CD8-positive, alpha-beta memory T cell (primary cell): Measurements from ENCODE around the gene VCX3A. TPM values are rescaled to one million over a fixed set of nuclear protein-coding genes. Genes with fewer than 3 reads are reported as not detected.
"Not testable (repeated sequence)": the region's sequence is repeated elsewhere in the genome, so short reads cannot be mapped to it uniquely, and the experiment has no call there.

Source experiments
- CTCF ChIA-PET: fragments of 350-600 bp; sonication (Branson Sonifier 250); formaldehyde crosslinking; loops from one replicate; lab custom pipeline; 2021; ENCODE audit warnings: antibody characterized with exemption; lab: Charles Lee
- POLR2A ChIA-PET: fragments of 350-600 bp; sonication (Branson Sonifier 250); formaldehyde crosslinking; loops from one replicate; lab custom pipeline; 2021; ENCODE audit warnings: antibody characterized with exemption; lab: Charles Lee
- DNase-seq, 5 donors: peaks; one replicate each; pipeline versions ENCODE4 v3.0.0 to v3.0.0-alpha.2; 2020 to 2022; ENCODE audit warnings: mixed read lengths in 1 of 5
- H3K27ac ChIP-seq: one replicate; pipeline ENCODE4 v1.7.0; 2013; ENCODE audit warnings: low read depth, mild to moderate bottlenecking, low read length, moderate library complexity
- H3K27me3 ChIP-seq: 2 replicates; pipeline ENCODE4 v1.7.0; 2013; ENCODE audit warnings: low read length, mild to moderate bottlenecking; ENCODE audit not compliant: insufficient read depth, poor library complexity, severe bottlenecking
- H3K36me3 ChIP-seq: 2 replicates; pipeline ENCODE4 v1.7.0; 2013; ENCODE audit warnings: mild to moderate bottlenecking, low read length, moderate library complexity; ENCODE audit not compliant: insufficient read depth
- H3K4me1 ChIP-seq: 2 replicates; pipeline ENCODE4 v1.7.0; 2013; ENCODE audit warnings: mild to moderate bottlenecking, low read length, moderate library complexity; ENCODE audit not compliant: insufficient read depth
- H3K4me3 ChIP-seq: 2 replicates; pipeline ENCODE4 v1.7.0; 2013; ENCODE audit warnings: mild to moderate bottlenecking, low read length
- H3K9me3 ChIP-seq: 2 replicates; pipeline ENCODE4 v1.7.0; 2013; ENCODE audit warnings: mild to moderate bottlenecking, low read length
- H3K27ac Mint-ChIP-seq, 8 donors: one replicate each; pipeline ENCODE4 v1.8.0; 2020 to 2021; ENCODE audit warnings: mixed read lengths in 8 of 8, mild to moderate bottlenecking in 6 of 8, inconsistent platforms in 3 of 8, moderate library complexity in 3 of 8
- H3K27me3 Mint-ChIP-seq, 2 donors: one replicate each; pipeline ENCODE4 v1.8.0; 2020 to 2021; ENCODE audit warnings: mixed read lengths in 2 of 2, mild to moderate bottlenecking in 1 of 2, moderate library complexity in 1 of 2
- H3K36me3 Mint-ChIP-seq, 3 donors: one replicate each; pipeline ENCODE4 v1.8.0; 2020 to 2021; ENCODE audit warnings: mixed read lengths in 3 of 3, inconsistent platforms in 1 of 3, mild to moderate bottlenecking in 1 of 3
- H3K4me1 Mint-ChIP-seq, 3 donors: one replicate each; pipeline ENCODE4 v1.8.0; 2020 to 2021; ENCODE audit warnings: mixed read lengths in 3 of 3, inconsistent platforms in 1 of 3, mild to moderate bottlenecking in 1 of 3
- H3K4me3 Mint-ChIP-seq, 7 donors: one replicate each; pipeline ENCODE4 v1.8.0; 2020 to 2021; ENCODE audit warnings: mixed read lengths in 7 of 7, mild to moderate bottlenecking in 6 of 7, moderate library complexity in 4 of 7, inconsistent platforms in 2 of 7
- H3K9me3 Mint-ChIP-seq, 5 donors: one replicate each; pipeline ENCODE4 v1.8.0; 2020 to 2022; ENCODE audit warnings: mixed read lengths in 5 of 5, mild to moderate bottlenecking in 3 of 5, moderate library complexity in 2 of 5, inconsistent platforms in 1 of 5
- polyA plus RNA-seq: library from polyadenylated mRNA; unstranded; fragments of 300-500 nt; fragmentation: Illumina TruSeq; gene quantifications from one replicate; pipeline ENCODE4 v1.2.3, GENCODE V29; 2021
- total RNA-seq, 2 experiments: library from RNA; stranded (reverse); gene quantifications; one replicate each; pipeline ENCODE4 v1.2.3, GENCODE V29; 2021

Gene VCX3A
- total RNA-seq (not detected), polyA plus RNA-seq (not detected)

GRCh38 chrX:6535018-6535417 lies at the start of gene VCX3A:
Gene VCX3A (minus strand): TSS chrX:6535118. CDS start chrX:6534497, 621 bp downstream.
- H3K27ac Mint-ChIP-seq, H3K27me3 ChIP-seq, H3K36me3 Mint-ChIP-seq, CTCF ChIA-PET, H3K27me3 Mint-ChIP-seq, H3K4me1 Mint-ChIP-seq, H3K9me3 ChIP-seq, H3K36me3 ChIP-seq, H3K4me1 ChIP-seq, DNase-seq, H3K4me3 Mint-ChIP-seq, H3K27ac ChIP-seq, H3K4me3 ChIP-seq, POLR2A ChIA-PET: not testable (repeated sequence)
- peaks cover 0 to 13% (median 0%) of the 10 kb centered on the region in 5 donors for H3K9me3 Mint-ChIP-seq

- DNase-seq: no peak
- POLR2A ChIA-PET: no interaction called here
- Mint-ChIP-seq H3K36me3 (no peaks in the 10 kb centered on the region), H3K4me3 (no peak overlapping the region), H3K27me3 (peaks cover 0 to under 1% of the 10 kb centered on the region in 2 donors), H3K9me3 (peaks cover 0 to 2% (median under 1%) of the 10 kb centered on the region in 5 donors), H3K27ac (no peak overlapping the region), H3K4me1 (no peaks in the 10 kb centered on the region)
- H3K36me3 ChIP-seq: no peaks in the 10 kb centered on the region
- no peak overlapping the region for H3K4me3 ChIP-seq
- no peak overlapping the region for H3K27ac ChIP-seq
- CTCF ChIA-PET: no interaction called here
- no peaks in the 10 kb centered on the region for H3K27me3 ChIP-seq
- H3K9me3 ChIP-seq: no peaks in the 10 kb centered on the region
- no peaks in the 10 kb centered on the region for H3K4me1 ChIP-seq
Measured at GRCh38 chrX:6574762-6575161, 39.8 kb upstream of the VCX3A start.

- no peaks in the 10 kb centered on the region for H3K27me3 ChIP-seq
- CTCF ChIA-PET: no interaction called here
- POLR2A ChIA-PET: no interaction called here
- no peaks in the 10 kb centered on the region for H3K36me3 ChIP-seq
- H3K4me3 Mint-ChIP-seq: no peak overlapping the region
- no peaks in the 10 kb centered on the region for H3K9me3 ChIP-seq
- H3K27ac ChIP-seq: no peak overlapping the region
- no peaks in the 10 kb centered on the region for H3K36me3 Mint-ChIP-seq
- no peak for DNase-seq
- H3K4me1 Mint-ChIP-seq: no peaks in the 10 kb centered on the region
- no peak overlapping the region for H3K4me3 ChIP-seq
- no peaks in the 10 kb centered on the region for H3K4me1 ChIP-seq
- H3K27ac Mint-ChIP-seq: no peak overlapping the region
- H3K27me3 Mint-ChIP-seq: no peaks in the 10 kb centered on the region
- H3K9me3 Mint-ChIP-seq: peaks cover 0 to 3% (median 0%) of the 10 kb centered on the region in 5 donors
Measured at GRCh38 chrX:6568031-6568430, 33.1 kb upstream of the VCX3A start.

DNA sequence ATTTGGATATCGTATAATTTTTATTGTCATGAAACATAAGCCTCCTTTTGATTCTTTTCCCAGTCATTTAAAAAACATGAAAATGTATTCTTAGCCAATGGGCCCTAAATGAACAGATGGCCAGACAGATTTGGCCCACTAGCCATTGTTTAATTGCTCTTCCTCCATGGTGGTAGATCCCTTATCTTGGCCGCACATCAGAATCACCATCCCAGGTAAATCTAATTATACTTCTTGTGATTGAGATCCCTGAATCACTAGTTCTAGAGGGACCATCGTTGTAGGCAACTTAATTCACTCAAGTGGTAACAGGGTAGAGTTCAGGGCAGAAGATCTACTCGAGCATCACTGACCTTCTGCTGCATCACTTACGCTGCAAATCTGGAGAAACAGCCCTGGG lies 24.1 kb upstream of the VCX3A start:
- H3K4me1 ChIP-seq: no peaks in the 10 kb centered on the region
- H3K27ac ChIP-seq: no peak overlapping the region
- H3K27me3 ChIP-seq: no peaks in the 10 kb centered on the region
- no peak for DNase-seq
- Mint-ChIP-seq H3K27ac (no peak overlapping the region), H3K27me3 (no peaks in the 10 kb centered on the region), H3K4me1 (no peaks in the 10 kb centered on the region), H3K4me3 (no peak overlapping the region), H3K36me3 (no peaks in the 10 kb centered on the region), H3K9me3 (peaks cover 0 to 7% (median 3%) of the 10 kb centered on the region in 5 donors)
- ChIA-PET POLR2A (no interaction called here), CTCF (no interaction called here)
- H3K4me3 ChIP-seq: no peak overlapping the region
- no peaks in the 10 kb centered on the region for H3K9me3 ChIP-seq
- H3K36me3 ChIP-seq: no peaks in the 10 kb centered on the region

- H3K4me3 ChIP-seq: no peak overlapping the region
- Mint-ChIP-seq H3K27ac (no peak overlapping the region), H3K9me3 (peaks cover 0 to 11% (median 8%) of the 10 kb centered on the region in 5 donors), H3K27me3 (no peaks in the 10 kb centered on the region), H3K36me3 (no peaks in the 10 kb centered on the region), H3K4me3 (no peak overlapping the region), H3K4me1 (no peaks in the 10 kb centered on the region)
- H3K27me3 ChIP-seq: no peaks in the 10 kb centered on the region
- H3K27ac ChIP-seq: no peak overlapping the region
- H3K4me1 ChIP-seq: no peaks in the 10 kb centered on the region
- CTCF ChIA-PET: no interaction called here
- POLR2A ChIA-PET: no interaction called here
- no peaks in the 10 kb centered on the region for H3K9me3 ChIP-seq
- no peaks in the 10 kb centered on the region for H3K36me3 ChIP-seq
- DNase-seq: no peak
Measured at GRCh38 chrX:6557690-6558089, 22.8 kb upstream of the VCX3A start.

DNA sequence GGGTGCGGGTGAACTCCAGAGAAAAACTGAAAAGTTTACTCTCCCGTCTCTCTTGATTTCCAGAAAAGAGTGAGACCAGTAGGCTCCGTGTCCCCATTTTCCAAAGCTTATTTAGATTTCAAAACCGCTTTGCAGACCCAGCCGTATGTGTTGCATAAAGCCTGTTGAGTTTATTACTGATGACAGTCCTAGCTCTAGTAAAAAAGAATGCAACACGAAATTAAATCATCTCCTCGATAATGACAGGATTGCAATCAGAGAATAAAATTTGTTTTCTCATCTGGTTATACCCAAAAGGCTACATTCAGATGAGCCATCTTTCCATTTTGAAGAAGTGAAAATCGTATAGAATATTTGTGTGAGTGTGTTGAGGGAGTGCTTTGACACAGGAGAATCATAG lies 16.1 kb upstream of the VCX3A start:
- no peak overlapping the region for H3K4me3 Mint-ChIP-seq
- H3K4me3 ChIP-seq: no peak overlapping the region
- H3K27ac ChIP-seq: no peak overlapping the region
- no peaks in the 10 kb centered on the region for H3K36me3 ChIP-seq
- DNase-seq: no peak
- no peaks in the 10 kb centered on the region for H3K4me1 ChIP-seq
- CTCF ChIA-PET: no interaction called here
- no peaks in the 10 kb centered on the region for H3K4me1 Mint-ChIP-seq
- no peaks in the 10 kb centered on the region for H3K9me3 ChIP-seq
- H3K36me3 Mint-ChIP-seq: no peaks in the 10 kb centered on the region
- peaks cover 4 to 25% (median 11%) of the 10 kb centered on the region in 5 donors for H3K9me3 Mint-ChIP-seq
- no peak overlapping the region for H3K27ac Mint-ChIP-seq
- no peaks in the 10 kb centered on the region for H3K27me3 ChIP-seq
- POLR2A ChIA-PET: no interaction called here
- no peaks in the 10 kb centered on the region for H3K27me3 Mint-ChIP-seq

DNA sequence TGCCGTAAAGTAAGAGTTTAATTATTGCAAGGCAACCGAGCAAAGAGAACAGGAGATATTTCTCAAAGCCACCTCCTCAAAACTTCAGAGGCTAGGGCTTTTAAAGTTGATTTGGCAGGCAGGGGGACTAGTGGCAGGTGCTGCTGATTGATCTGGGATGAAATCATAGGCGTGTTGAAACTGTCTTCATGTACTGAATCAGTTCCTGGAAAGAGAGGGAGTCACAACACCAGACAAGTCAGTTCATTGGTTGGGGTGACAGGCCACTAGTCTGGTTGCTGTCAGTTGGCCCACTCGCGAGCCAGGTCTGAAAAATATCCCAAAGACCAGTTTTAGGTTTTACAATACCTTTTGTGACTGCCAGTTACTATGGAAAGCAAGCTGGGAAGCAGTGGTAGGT lies 10.8 kb upstream of the VCX3A start:
- H3K36me3 Mint-ChIP-seq: no peaks in the 10 kb centered on the region
- Histone ChIP-seq H3K4me3 (no peak overlapping the region), H3K36me3 (no peaks in the 10 kb centered on the region), H3K4me1 (no peaks in the 10 kb centered on the region), H3K9me3 (no peaks in the 10 kb centered on the region), H3K27ac (no peak overlapping the region), H3K27me3 (no peaks in the 10 kb centered on the region)
- H3K27ac Mint-ChIP-seq: no peak overlapping the region
- ChIA-PET CTCF (no interaction called here), POLR2A (no interaction called here)
- H3K9me3 Mint-ChIP-seq: peaks cover 3 to 9% (median 4%) of the 10 kb centered on the region in 5 donors
- no peak overlapping the region for H3K4me3 Mint-ChIP-seq
- no peaks in the 10 kb centered on the region for H3K4me1 Mint-ChIP-seq
- DNase-seq: no peak
- no peaks in the 10 kb centered on the region for H3K27me3 Mint-ChIP-seq

DNA sequence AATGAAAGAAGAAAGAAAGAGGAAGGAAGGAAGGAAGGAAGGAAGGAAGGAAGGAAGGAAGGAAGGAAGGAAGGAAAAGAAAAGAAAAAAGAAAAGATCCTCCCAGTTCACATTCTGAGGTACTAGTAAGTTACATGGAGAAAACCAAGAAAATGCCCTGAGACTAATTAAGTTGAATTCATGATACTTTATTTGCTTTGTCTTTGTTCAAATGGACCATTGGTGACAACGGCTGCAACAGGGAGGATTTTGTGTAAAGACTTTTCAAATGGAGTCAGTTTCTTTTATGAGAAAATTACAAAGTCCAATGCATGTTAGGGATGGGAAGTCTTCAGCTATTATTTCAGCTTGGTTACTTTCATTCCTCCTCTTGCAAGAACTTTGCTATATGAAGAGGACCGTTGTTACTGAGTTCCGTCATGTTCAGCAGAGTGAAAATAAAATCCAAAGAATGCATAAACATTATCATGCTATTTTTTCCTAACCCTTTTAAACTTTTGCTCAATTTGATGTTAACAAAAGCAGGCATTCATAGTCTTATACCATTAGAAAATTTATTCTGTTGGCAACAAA lies 8.3 kb downstream of the VCX3A start:
- no peak overlapping the region for H3K4me3 ChIP-seq
- ChIA-PET CTCF (no interaction called here), POLR2A (no interaction called here)
- no peaks in the 10 kb centered on the region for H3K4me1 Mint-ChIP-seq
- DNase-seq: no peak
- no peak overlapping the region for H3K27ac ChIP-seq
- H3K27ac Mint-ChIP-seq: no peak overlapping the region
- no peaks in the 10 kb centered on the region for H3K36me3 ChIP-seq
- H3K4me3 Mint-ChIP-seq: no peak overlapping the region
- H3K9me3 ChIP-seq: no peaks in the 10 kb centered on the region
- no peaks in the 10 kb centered on the region for H3K27me3 Mint-ChIP-seq
- H3K36me3 Mint-ChIP-seq: no peaks in the 10 kb centered on the region
- no peaks in the 10 kb centered on the region for H3K27me3 ChIP-seq
- no peaks in the 10 kb centered on the region for H3K4me1 ChIP-seq
- H3K9me3 Mint-ChIP-seq: peaks cover 0 to 11% (median 3%) of the 10 kb centered on the region in 5 donors
